GM18907 (cell line): ENCODE data around the gene MCRIP1.
A peak's percentile ranks its signal among the peaks of the same experiment; 100 is the strongest.
"Not testable (repeated sequence)": the region's sequence is repeated elsewhere in the genome, so short reads cannot be mapped to it uniquely, and the experiment has no call there.

Experiments used
- ATAC-seq: cut with Tn5 transposase; IDR thresholded peaks from one replicate; pipeline ENCODE4 v1.9.1; 2021; ENCODE audit warnings: mild to moderate bottlenecking, moderate library complexity; ENCODE audit not compliant: unreplicated experiment

The MCRIP1 gene

DNA sequence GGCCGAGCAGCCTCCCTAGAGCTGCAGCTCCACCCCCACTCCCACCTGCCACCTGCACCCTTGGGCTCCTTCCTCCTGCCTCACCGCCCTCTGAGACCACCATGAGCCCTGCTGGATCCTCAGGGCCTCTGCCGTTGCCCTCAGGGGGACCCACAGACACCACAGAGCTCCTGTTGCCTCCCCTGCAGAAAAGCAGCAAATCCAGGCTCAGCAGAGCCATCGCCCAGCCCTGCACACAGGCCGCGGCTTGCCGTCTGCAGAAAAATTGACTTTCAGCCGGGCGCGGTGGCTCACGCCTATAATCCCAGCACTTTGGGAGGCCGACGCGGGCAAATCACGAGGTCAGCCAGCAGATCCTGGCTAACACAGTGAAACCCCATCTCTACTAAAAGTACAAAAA, 8.8 kb upstream of the MCRIP1 start:
- ATAC-seq = no peak

DNA sequence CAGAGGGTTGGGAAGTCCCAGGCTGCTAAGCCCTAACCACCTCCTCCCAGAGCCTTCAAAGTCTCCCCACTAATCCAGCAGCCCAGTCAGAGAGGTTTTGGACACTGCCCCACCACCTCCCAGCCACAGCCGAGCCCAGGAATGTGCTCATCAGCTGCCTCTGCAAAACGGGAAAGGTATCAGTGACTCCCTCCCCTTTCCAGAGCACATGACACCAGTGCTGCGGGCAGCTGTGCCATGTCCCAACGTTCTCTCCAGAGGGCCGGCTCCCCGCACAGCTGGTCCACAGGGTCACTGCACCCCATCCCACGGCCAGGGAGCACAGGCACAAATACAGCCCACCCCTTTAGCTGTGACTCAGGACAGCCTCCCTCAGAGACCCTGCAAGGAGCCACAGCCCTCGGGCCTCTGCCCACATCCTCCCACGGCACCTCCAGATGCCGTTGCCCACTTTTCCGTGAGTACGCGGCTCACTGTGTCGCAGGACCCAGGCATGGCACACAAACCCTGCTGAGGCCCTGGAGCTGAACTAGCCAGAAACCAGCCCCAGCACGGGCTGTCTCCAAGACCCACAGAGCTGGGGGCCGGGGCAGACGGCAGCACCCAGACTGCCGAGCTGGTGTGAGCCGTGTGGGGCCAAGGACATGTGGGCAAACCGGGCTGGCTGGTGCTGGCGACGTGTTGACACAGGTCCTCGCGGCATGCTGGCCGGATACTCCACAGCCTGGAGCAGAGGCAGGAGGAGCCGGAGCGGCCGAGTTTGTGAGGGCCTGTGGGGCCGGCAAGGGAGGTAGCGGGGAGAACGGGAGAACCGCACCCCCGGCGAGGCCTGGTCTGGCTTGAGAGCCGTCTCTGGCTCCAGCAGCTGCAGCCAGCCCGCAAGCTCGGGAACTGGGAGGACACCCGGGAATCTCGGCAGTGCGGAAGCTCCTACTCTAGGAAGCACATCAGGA, 8.0 kb upstream of the MCRIP1 start:
- ATAC-seq = no peak

DNA sequence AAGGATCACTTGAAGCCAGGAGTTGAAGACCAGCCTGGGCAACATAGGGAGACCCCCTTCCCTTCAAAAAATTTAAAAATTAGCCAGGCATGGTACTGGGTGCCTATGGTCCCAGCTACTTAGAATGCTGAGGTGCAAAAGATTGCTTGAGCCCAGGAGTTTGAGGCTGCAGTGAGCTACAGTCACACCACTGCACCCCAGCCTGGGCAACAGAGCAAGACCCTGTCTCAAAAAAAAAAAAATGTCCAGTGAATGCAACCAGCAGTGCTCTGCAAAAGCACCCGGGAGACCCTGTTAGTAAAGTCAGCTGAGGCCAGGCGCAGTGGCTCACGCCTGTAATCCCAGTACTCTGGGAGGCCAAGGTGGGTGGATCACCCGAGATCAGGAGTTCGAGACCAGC, 7.0 kb upstream of the MCRIP1 start:
- ATAC-seq = not testable (repeated sequence)

DNA sequence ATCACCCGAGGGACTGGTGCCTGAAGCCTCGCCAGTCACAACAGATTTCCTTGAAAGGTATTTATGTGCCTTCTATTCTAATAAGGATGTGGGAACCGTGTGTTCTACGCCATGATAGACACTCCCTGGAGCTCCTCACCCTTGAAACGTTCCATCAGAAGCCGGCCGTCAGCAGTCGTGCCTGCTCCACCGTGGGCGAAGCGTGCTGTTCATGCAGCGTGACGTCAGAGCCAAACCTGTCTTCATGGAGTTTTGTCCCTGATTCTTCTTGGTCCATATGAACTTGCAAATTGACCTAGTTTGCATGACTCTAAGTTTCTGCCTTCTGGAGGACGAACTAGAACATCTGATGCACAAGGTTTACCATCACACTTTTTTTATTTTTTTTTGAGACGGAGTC, 6.2 kb upstream of the MCRIP1 start:
- no peak for ATAC-seq

DNA sequence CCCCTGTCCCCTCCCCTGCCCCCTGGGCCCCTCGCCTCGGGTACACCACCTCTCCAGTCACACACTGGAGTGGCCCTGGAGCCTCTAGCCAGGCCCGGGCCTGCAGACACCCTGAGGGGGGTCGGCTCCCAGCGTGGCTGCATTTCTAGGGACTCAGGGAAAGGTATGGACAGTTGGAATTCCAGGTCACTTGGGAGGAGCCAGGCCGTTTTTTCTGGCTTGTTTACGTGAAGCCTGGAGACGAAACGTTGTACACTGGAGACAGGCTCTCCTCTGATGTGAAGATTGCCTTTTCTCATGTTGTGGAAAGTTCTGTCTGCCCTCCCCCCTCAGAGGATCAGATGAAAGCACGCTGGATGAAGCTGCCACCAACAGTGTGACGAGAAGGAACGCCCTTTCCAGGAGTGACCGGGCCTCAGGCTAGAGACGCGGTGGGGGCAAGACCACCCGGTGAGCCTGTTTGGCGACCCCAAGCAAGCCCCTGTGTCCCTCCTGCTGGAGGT, 5.7 kb upstream of the MCRIP1 start:
- no peak for ATAC-seq

DNA sequence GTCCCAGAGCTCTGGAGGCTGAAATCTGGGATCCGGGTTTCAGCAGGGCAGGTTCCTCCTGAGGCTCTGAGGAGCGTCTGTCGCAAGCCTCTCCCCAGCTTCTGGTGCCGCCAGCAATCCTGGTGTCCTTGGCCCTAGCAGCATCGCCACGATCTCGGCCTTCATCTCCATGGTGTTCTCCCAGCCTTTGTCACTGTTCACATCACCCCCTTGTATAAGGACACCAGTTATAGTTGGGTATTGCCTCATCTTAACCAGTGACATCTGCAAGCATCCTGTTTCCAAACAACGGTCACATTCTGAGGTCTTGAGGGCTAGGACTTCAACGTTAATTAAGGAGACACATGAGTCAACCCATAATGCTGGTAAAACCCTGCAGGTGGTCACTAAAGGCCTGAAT, 4.5 kb upstream of the MCRIP1 start:
- no peak for ATAC-seq

DNA sequence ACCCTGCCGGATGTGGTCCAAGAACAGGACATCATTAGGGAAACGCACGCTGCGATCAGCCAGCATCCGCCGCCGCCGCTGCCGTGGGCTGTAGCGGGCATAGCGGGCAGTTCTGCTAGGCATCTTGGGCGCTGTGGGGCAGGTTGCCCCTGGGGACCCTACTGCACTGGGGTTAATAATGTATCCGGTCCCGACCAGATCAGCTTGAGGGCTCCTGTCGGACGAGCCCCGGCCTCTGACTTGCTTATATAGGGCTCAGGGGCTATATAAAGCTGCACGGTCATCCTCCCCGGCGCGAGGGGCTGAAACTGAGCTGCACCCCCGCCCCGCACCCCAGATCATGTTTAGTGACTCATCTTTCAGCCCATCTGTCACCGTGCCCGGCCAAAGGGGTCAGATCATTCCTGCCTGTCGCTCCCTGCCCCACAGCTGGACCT, 1.8 kb upstream of the MCRIP1 start, which contains the start of gene PPP1R27:
Gene PPP1R27, minus strand, starts transcription at position 220 of the 437 bp plus-strand sequence. Its CDS starts 97 bp downstream, at position 123.
- no peak for ATAC-seq

DNA sequence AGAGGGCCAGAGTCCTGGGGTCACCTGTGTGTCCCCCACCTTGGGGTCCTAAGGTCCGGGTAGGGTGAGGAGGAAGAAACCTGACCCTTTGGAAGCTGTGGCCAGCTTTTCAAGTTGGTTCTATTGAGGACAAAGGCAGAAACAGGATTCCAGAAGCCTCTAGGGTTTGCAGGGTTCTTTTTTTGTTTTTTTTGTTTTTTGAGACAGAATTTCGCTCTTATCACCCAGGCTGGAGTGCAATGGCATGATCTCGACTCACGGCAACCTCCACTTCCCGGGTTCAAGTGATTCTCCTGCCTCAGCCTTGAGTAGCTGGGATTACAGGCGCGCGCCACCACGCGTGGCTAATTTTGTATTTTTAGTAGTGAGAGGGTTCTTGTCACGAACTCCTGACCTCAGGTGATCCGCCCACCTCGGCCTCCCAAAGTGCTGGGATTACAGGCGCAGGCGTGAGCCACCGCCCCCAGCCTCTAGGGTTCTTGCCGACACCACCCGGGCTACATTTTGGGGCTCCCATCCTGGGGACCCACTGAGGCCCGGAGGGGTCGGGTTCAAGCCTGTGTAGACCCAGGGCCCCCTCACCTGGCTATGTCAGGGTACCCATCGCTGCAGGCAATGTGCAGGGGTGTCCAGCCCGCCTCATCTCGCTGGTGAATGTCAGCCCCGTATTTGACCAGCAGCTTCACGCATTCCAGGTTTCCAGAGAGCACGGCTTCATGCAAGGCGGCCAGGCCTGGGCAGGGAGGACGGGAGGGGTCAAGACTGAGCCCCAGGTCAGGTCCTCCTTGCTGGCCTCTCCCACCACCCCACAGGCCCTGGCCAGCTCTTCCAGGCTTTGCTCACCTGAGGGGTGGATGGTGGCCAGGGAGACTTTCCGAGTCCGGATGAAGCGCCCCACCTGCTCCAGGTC, 1.1 kb upstream of the MCRIP1 start:
- ATAC-seq = no peak

DNA sequence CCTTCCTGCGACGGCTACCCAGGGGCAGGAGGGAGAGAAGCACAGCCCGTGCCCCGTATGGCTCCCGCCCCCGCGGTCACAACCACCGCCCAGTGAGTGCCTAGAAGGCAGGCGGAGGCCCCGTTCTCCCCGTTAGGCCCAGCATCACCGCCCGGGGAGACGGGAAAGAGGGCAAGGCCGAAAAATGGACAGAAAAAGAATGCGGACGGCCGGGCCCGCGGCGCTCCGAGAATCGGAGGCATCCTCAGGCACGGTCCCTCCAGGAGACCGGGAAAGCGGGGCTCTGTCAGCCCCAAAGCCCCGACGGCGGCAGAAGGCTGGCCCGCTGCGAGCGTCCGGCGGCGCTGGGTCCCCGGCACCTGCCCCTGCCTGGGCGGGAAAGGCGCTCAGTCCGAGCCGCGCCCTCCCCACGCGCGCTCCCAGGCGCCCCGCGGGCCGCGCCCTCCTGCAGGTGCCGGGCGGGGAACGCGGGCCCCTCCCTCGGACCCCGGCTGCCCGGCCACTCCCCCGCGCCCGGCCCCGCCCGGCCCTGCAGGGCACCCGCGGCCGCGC, 407 bp downstream of the MCRIP1 start:
- peak; percentile 54 for ATAC-seq

DNA sequence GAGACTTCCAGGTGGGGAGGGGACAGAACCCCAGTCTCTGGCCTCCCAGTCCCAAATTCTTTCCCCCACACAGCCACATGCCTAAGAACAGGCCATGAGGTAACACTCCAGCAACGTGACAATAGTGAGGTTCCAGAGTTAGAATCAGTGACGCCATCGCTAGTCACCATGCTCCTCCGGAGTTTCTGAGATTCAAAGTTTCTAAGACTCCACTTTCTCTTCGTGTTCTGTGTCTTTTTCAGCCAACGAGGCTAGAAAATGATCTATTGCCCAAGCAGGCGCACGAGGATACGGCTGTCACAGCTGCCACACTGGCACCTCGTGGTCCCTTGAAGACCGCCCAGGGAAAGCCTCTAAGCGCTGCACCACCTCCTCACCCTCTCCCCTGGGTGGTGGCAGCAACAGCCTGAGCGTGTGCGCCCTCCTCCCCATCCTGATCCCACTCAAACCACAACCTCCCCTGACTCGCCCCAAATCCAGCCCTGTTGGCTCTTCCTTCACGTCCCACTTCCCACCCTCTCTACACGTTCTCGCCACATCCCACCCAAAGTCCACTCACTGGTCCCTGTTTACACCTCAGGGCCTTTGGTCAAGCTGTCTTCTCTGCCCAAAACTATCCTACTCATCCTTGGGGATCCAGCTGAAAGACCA, 1.0 kb downstream of the MCRIP1 start:
- peak; percentile 20 for ATAC-seq

DNA sequence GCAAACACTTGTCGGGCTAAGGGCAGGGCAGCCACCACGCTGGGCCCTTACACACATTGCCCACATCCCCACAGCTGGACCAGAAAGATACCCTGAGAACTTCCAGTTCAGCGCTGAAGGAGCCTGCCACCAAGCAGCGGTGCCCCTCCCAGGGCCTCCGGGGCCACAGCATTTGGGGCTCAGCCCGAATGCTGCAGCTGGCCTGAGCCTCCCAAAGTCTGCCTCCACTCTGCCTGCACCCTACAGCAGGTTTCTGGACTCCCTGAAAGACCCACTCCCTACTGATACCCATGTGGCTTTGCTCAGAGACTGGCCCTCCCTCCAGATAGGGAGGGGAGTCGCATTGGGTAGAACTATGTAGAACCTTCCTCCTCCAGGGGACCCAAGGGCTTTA, 1.5 kb downstream of the MCRIP1 start:
- ATAC-seq = no peak

DNA sequence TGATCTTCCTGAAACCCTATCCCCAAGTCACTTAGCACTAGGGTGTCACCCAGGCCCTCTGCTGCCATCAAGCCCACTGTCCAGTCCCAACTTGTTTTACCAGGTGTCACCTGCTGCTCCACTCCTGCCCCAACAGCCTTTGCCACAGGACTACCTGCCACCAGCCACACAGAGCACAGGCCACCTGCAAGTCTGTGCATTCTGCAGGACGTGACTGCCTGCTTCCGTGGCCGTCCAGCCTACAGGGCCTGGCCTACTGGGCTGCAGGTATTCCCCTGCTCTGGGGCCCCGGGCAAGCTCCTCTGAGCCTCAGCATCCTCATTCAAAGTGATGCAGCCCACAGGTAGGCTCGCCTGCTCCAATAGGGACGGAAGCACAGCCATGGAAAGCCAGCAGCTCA, 3.2 kb downstream of the MCRIP1 start:
- ATAC-seq = no peak

DNA sequence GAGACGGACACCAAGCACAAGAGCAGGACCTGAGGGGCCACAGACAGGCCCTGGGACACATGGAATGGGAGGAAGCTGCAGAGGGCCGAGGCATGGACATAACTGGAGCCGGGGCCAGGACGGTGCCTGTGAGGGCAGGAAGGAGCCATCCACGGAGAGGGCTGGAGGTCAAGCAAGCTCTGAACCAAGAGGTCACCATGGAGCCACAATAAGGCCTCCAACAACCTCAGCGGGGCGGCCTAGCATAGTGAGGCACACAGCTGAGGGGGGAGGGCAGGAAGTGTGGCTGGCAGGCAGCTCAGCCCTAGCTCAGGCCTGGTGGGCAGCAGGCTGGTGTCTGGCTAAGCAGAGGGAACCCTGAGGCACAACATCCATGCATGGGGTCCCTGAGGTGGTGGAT, 4.4 kb downstream of the MCRIP1 start:
- ATAC-seq = no peak

DNA sequence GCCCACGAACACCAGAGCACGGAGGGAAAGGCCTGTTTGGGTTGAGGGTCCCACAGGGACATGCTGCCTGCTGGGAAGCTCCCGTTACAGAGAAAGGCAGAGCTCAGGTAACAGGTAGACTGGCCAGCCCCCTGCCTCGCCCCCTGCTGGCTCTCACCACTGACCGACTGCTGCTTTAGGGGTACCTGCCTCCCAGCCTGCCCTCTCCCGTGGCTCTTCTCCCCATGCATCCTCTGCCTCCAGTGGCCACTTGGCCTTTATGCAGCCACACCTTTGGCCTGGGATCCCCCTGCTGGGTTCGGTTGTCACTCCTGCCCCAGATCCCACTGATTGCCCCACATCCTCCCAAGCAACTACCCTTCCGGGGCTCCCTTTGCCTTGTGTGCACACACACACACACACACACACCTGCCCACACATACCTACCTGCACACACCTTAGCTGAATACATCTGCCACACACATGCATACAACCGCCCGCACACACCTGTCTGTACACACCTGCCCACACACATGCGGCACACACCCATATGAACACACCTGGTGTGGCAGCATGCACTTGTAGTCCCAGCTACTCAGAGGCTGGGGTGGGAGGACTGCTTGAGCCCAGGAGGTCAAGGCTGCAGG, 7.1 kb downstream of the MCRIP1 start:
- ATAC-seq = no peak

DNA sequence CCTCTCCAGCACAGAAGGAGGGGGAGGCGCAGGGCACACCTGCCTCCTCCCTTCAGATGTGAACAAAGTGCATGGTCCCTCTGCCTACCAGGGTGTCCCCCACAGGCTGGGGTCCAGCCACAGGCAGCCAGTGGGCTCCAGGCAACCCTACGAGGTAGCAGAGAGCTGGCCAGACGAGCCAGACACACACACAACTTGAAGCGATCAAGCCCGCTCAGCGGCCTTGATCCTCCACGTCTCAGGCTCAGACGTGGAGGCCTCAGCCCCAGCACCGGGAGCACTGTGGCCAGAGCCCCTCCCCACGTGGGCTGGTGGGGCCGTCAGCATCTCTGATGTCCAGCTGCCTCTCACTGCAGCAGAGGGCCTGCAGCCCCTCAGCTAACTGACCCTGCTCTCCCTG, 8.5 kb downstream of the MCRIP1 start:
- no peak for ATAC-seq

DNA sequence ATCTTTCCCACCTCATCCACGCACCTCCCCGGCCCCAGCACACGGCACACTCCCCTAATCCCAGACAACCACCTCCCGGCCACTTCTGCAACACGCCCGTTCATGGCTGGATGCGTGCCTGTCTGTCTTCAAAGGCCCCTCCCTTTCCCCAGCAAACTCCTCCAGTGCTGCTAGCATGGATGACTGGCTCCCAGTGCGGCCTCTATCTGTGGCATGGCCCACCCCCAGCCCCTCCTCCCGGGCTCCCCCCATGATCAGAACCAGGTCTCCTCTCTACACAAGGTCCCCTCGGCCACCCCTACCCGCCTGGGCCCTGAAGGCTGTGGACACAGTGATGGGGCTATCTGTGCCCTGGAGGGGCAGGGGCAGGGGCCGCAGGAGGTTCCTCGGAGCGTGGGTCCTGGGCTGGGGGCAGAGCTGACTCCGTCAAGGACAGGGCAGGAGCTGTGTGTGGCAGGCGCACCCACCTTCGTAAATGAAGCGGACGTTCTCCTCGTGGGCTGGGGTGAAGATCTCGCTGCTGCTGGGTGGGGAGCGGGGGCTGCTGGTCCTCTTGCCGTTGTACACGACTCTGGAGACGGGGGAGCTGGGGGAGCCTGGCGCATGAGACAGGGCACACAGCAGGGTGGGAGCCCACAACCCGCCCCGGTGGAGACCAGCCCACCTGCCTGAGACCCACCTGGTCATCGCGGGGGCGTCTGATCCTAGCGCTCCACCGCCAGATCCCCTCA, 9.1 kb downstream of the MCRIP1 start:
- ATAC-seq = no peak

DNA sequence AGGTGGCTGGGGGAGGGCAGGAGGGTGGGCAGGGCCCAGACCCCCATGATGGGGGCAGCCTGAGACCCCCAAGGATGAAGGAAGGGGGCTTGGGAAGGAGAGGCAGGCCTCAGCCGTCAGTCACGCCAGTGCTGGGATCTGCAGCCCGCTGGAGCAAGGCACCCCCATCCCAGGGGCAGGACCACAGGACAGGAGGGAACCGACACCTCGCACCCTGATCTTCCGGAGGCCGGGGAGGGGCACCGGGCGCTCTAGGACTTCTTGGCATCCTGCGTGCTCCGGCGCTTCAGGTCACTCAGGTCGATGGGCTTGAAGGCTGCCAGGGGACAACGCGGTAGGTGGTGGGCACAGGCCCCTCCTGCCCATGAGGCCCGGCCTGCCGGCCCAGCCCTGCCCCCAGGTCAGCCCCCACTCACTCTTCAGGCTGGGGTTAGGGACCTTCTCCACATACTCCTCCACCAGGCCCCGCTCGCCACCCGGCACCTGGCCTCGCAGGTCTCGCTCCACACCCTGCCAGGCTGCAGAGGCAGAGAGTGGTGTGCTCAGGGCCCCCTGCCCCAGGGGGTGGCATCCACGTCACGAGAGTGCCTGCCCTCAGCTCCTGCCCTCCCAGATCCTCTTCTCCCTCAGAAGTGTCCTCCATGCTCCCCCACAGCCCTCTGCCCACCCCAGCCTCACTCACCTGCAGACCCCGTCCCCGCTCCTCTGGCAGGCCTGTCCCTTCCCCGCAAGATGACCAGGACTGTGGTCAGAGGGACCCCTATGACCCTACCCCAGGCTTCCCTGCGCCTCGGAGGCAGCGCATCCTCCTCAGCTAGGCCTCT, 9.9 kb downstream of the MCRIP1 start:
- ATAC-seq = no peak

DNA sequence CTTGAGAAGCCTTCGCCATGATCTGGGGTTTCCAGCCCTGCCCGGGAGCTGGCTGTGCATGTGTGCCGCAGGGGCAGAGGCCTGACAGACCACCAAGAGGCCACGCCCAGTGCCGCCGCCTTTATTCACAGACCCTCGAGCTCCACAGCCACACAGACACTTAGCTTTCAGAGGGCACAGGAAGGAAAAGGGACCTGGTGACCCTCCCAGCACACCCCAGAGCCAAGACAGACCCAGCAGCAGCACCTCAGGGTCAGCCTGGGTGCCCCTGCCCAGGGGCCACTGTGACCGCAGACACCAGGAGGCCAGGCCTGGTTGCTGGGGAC, 10.8 kb downstream of the MCRIP1 start:
- no peak for ATAC-seq
